ENCODE results near the gene HPCA. TPM values are rescaled to one million over a fixed set of nuclear protein-coding genes. Genes with fewer than 3 reads are reported as not detected.
A peak's percentile ranks its signal among the peaks of the same experiment; 100 is the strongest.

Gene HPCA
- total RNA-seq, 4 donors from 2014 or later: 0.53 TPM; not detected in 3

- TF ChIP-seq POLR2A (IDR thresholded peaks at IDR 0.05): no peak
- no peak for TF ChIP-seq CTCF (IDR thresholded peaks at IDR 0.05)
- DNase-seq: no peak
- no peaks in the 10 kb centered on the region for H3K36me3 ChIP-seq
- no peaks in the 10 kb centered on the region for H3K27me3 ChIP-seq
- H3K4me1 ChIP-seq: no peaks in the 10 kb centered on the region
- H3K4me3 ChIP-seq: no peak overlapping the region
- no peaks in the 10 kb centered on the region for H3K9me3 ChIP-seq
- no peak overlapping the region for H3K27ac ChIP-seq
Measured at GRCh38 chr1:32910319-32910718, 24.0 kb downstream of the HPCA start.

- no peak for DNase-seq
- Histone ChIP-seq H3K36me3 (no peaks in the 10 kb centered on the region), H3K4me3 (no peak overlapping the region), H3K4me1 (peaks cover 0 to 28% (median 3%) of the 10 kb centered on the region in 4 donors), H3K27me3 (no peaks in the 10 kb centered on the region), H3K9me3 (no peaks in the 10 kb centered on the region), H3K27ac (no peak overlapping the region)
- TF ChIP-seq CTCF (IDR thresholded peaks at IDR 0.05) (no peak), POLR2A (IDR thresholded peaks at IDR 0.05) (no peak)
Measured at GRCh38 chr1:32915766-32916706, 29.7 kb downstream of the HPCA start.

- DNase-seq: no peak
- Histone ChIP-seq H3K27me3 (no peaks in the 10 kb centered on the region), H3K36me3 (no peaks in the 10 kb centered on the region), H3K27ac (peak overlapping the region in 3 of 4 donors; percentile 2 to 68 (median 20)), H3K4me1 (peaks cover 0 to 28% (median 3%) of the 10 kb centered on the region in 4 donors), H3K4me3 (no peak overlapping the region), H3K9me3 (no peaks in the 10 kb centered on the region)
- TF ChIP-seq POLR2A (IDR thresholded peaks at IDR 0.05) (no peak), CTCF (IDR thresholded peaks at IDR 0.05) (no peak)
Measured at GRCh38 chr1:32917521-32917920, 31.2 kb downstream of the HPCA start.

- Histone ChIP-seq H3K27ac (peak overlapping the region in 3 of 4 donors; percentile 2 to 49 (median 20)), H3K9me3 (no peaks in the 10 kb centered on the region), H3K4me1 (peaks cover 0 to 28% (median 3%) of the 10 kb centered on the region in 4 donors), H3K4me3 (no peak overlapping the region), H3K27me3 (no peaks in the 10 kb centered on the region), H3K36me3 (no peaks in the 10 kb centered on the region)
- TF ChIP-seq CTCF (IDR thresholded peaks at IDR 0.05): no peak
- no peak for TF ChIP-seq POLR2A (IDR thresholded peaks at IDR 0.05)
- no peak for DNase-seq
Measured at GRCh38 chr1:32918179-32918578, 31.9 kb downstream of the HPCA start.

- TF ChIP-seq CTCF (IDR thresholded peaks at IDR 0.05) (no peak), POLR2A (IDR thresholded peaks at IDR 0.05) (no peak)
Measured at GRCh38 chr1:32919811-32920733, 33.8 kb downstream of the HPCA start.

More at GRCh38 chr1:32919811-32920733, 33.8 kb downstream of the HPCA start:
- H3K9me3 ChIP-seq: no peaks in the 10 kb centered on the region
- no peaks in the 10 kb centered on the region for H3K36me3 ChIP-seq
- H3K4me3 ChIP-seq: no peak overlapping the region
- peaks cover 0 to 36% (median 5%) of the 10 kb centered on the region in 4 donors for H3K4me1 ChIP-seq
- no peak for DNase-seq
- no peak overlapping the region for H3K27ac ChIP-seq
- H3K27me3 ChIP-seq: no peaks in the 10 kb centered on the region

Data from Peyer's patch (tissue), 4 donors.